ENCODE measurements around the gene PACS2. TPM values are rescaled to one million over a fixed set of nuclear protein-coding genes. Genes with fewer than 3 reads are reported as not detected.

PACS2 gene
- total and polyA plus RNA-seq, 2 donors (not counting 3 experiments of a cell fraction or from before 2014, with no cell fraction given): 52.7 to 86.3 TPM

DNA sequence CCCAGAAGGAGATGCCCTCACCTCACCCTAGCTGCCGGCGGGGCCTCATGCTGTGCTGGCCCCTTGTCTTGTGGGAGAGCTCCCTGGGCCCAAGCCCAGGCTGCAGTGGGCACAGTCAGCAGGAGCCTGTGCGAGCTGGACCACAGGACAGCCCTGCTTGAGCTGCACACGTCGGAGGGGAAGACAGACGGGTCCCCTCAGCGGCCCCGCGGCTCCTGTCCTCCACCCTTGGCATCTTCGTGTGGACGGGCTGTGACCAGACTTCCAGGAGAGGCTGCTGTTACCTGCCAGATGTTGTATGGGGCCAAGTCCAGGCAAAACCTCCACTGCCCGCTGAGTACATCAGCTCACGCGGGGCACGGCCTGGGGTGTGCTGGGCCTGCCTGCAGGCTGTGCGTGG is 74.4 kb downstream of the PACS2 start:
- no peaks in the 10 kb centered on the region for H3K9me1 ChIP-seq (replicated peaks; ENCODE audit: control insufficient read depth, extremely low read depth, insufficient read depth, low read length)
- TF ChIP-seq MYC (IDR thresholded peaks at IDR 0.05; ENCODE audit: low read depth, low read length) (no peak), POLR2AphosphoS5 (IDR thresholded peaks at IDR 0.05; ENCODE audit: insufficient read depth, low read depth, low read length) (no peak), EZH2 (IDR thresholded peaks at IDR 0.05; ENCODE audit: borderline replicate concordance, low read depth, low read length, severe bottlenecking) (no peak), JUN (IDR thresholded peaks at IDR 0.05; ENCODE audit: borderline replicate concordance, insufficient read depth, insufficient read length, low read depth) (no peak), FOS (IDR thresholded peaks at IDR 0.05; ENCODE audit: borderline replicate concordance, insufficient read depth, low read length) (no peak), GATA2 (IDR thresholded peaks at IDR 0.05; ENCODE audit: insufficient read depth, insufficient read length, low read depth, low read length) (no peak), POLR2A (IDR thresholded peaks at IDR 0.05; ENCODE audit: low read depth, low read length) (no peak)
- TF ChIP-seq, protein P1, sequence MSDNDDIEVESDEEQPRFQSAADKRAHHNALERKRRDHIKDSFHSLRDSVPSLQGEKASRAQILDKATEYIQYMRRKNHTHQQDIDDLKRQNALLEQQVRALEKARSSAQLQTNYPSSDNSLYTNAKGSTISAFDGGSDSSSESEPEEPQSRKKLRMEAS (IDR thresholded peaks at IDR 0.05; ENCODE audit: insufficient read depth, insufficient read length): no peak
- TF ChIP-seq, protein P2, sequence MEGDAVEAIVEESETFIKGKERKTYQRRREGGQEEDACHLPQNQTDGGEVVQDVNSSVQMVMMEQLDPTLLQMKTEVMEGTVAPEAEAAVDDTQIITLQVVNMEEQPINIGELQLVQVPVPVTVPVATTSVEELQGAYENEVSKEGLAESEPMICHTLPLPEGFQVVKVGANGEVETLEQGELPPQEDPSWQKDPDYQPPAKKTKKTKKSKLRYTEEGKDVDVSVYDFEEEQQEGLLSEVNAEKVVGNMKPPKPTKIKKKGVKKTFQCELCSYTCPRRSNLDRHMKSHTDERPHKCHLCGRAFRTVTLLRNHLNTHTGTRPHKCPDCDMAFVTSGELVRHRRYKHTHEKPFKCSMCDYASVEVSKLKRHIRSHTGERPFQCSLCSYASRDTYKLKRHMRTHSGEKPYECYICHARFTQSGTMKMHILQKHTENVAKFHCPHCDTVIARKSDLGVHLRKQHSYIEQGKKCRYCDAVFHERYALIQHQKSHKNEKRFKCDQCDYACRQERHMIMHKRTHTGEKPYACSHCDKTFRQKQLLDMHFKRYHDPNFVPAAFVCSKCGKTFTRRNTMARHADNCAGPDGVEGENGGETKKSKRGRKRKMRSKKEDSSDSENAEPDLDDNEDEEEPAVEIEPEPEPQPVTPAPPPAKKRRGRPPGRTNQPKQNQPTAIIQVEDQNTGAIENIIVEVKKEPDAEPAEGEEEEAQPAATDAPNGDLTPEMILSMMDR (IDR thresholded peaks at IDR 0.05; ENCODE audit: extremely low read depth in 1 of 2, insufficient read depth in 1 of 2, low read depth in 1 of 2, low read length in 2 of 2): no peak
- no peak overlapping the region for H3K4me3 ChIP-seq (replicated peaks in 1 of 3; ENCODE audit: insufficient read depth in 1 of 3, low read depth in 1 of 3, low read length in 3 of 3)
- H3K27me3 ChIP-seq (ENCODE audit: control insufficient read depth in 2 of 2, insufficient read depth in 2 of 2, low read length in 2 of 2): no peaks in the 10 kb centered on the region
- no peaks in the 10 kb centered on the region for H3K9me3 ChIP-seq (replicated peaks; ENCODE audit: control insufficient read depth, insufficient read depth, low read length)
- DNase-seq (ENCODE audit: low read depth, low spot score): no peak
- dilution Hi-C loops (cut with MboI; ENCODE audit: extremely low pct_ligation_motif_present, low sequenced_read_pairs): no loop called here
- H3K4me1 ChIP-seq (ENCODE audit: control insufficient read depth, extremely low read depth, insufficient read depth, low read length): no peaks in the 10 kb centered on the region
- no peak overlapping the region for H3K4me2 ChIP-seq (ENCODE audit: insufficient read depth, low read length)
- no peak overlapping the region for H3K27ac ChIP-seq (ENCODE audit: insufficient read depth, low read depth, low read length)
- peaks cover 0 to 3% of the 10 kb centered on the region in 2 experiments for H3K36me3 ChIP-seq (ENCODE audit: control insufficient read depth in 2 of 2, extremely low read depth in 1 of 2, insufficient read depth in 2 of 2, low read length in 2 of 2)
- no peaks in the 10 kb centered on the region for H4K20me1 ChIP-seq (replicated peaks; ENCODE audit: control insufficient read depth, extremely low read depth, insufficient read depth, low read length)
- BruUV-seq (replicated peaks): no TSS peak
- no peak overlapping the region for H3K9ac ChIP-seq (replicated peaks; ENCODE audit: extremely low read depth, insufficient read depth, low read length)
- CTCF ChIA-PET: no interaction called here
- intact Hi-C loops (cut with micrococcal nuclease): no loop called here
- H3K79me2 ChIP-seq (ENCODE audit: control insufficient read depth, insufficient read depth, low read length): no peaks in the 10 kb centered on the region
- POLR2A ChIA-PET: no interaction called here
- no peak for FAIRE-seq
- H2AFZ ChIP-seq (ENCODE audit: low read depth, low read length): no peak overlapping the region
